ENCODE data around the gene SLC10A7.
A peak's percentile ranks its signal among the peaks of the same experiment; 100 is the strongest.

Gene SLC10A7

GRCh38 chr4:146342600-146343192 lies 179.0 kb downstream of the SLC10A7 start:
- peak; percentile 72 for DNase-seq (ENCODE audit: low read depth)
- TF ChIP-seq, protein P1, sequence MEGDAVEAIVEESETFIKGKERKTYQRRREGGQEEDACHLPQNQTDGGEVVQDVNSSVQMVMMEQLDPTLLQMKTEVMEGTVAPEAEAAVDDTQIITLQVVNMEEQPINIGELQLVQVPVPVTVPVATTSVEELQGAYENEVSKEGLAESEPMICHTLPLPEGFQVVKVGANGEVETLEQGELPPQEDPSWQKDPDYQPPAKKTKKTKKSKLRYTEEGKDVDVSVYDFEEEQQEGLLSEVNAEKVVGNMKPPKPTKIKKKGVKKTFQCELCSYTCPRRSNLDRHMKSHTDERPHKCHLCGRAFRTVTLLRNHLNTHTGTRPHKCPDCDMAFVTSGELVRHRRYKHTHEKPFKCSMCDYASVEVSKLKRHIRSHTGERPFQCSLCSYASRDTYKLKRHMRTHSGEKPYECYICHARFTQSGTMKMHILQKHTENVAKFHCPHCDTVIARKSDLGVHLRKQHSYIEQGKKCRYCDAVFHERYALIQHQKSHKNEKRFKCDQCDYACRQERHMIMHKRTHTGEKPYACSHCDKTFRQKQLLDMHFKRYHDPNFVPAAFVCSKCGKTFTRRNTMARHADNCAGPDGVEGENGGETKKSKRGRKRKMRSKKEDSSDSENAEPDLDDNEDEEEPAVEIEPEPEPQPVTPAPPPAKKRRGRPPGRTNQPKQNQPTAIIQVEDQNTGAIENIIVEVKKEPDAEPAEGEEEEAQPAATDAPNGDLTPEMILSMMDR (conservative IDR thresholded peaks at IDR 0.05; ENCODE audit: low read depth, low read length), result peak; percentile 57
- no peak overlapping the region for H3K4me3 ChIP-seq (ENCODE audit: low read depth, low read length)

DNA sequence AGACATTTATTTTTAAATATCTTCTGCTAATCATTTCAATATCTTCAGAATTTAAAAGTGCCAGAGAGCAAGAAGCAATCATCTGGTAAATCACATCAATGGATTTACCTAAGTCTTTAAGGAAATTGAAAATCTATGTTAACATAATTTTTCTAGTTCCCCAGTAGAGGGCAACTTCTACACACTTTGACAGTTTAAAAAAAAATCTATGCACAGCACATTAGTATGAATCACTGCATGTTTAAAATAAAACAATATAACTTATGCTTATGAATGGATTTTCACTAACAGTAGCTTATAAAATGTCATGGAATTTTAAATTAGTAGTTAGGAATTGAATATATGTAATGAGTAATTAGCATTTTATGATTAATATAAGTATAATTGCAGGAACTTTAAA lies 180.9 kb downstream of the SLC10A7 start:
- TF ChIP-seq, protein P1 (conservative IDR thresholded peaks at IDR 0.05; ENCODE audit: low read depth, low read length), result peak; percentile 52
- peak; percentile 53 for DNase-seq (ENCODE audit: low read depth)
- no peak overlapping the region for H3K4me3 ChIP-seq (ENCODE audit: low read depth, low read length)

- TF ChIP-seq, protein P1 (conservative IDR thresholded peaks at IDR 0.05; ENCODE audit: low read depth, low read length), result no peak
- no peak overlapping the region for H3K4me3 ChIP-seq (ENCODE audit: low read depth, low read length)
- peak; percentile 43 for DNase-seq (ENCODE audit: low read depth)
Observed at GRCh38 chr4:146338512-146338911, 183.2 kb downstream of the SLC10A7 start.

DNA sequence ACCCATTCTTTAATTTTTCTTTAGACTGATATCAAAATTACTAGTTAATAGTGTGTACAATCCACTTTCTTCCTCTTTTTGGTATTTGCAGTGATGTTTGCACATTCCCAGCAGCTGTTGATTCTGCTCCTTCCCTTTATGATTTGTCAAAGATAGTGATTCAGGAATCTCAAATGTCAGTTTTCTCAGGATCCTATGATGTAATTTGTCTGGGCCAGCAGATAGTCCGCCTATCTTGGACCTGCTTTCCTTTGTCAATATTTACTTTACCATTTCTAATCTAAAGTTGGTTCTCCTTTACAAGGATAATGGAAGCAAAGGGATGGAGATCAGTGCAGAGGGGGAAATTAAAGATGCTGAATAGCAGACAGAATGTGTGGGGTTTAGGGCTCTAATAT lies 185.3 kb downstream of the SLC10A7 start:
- no peak overlapping the region for H3K4me3 ChIP-seq (ENCODE audit: low read depth, low read length)
- TF ChIP-seq, protein P1 (conservative IDR thresholded peaks at IDR 0.05; ENCODE audit: low read depth, low read length), result no peak
- peak; percentile 14 for DNase-seq (ENCODE audit: low read depth)

DNA sequence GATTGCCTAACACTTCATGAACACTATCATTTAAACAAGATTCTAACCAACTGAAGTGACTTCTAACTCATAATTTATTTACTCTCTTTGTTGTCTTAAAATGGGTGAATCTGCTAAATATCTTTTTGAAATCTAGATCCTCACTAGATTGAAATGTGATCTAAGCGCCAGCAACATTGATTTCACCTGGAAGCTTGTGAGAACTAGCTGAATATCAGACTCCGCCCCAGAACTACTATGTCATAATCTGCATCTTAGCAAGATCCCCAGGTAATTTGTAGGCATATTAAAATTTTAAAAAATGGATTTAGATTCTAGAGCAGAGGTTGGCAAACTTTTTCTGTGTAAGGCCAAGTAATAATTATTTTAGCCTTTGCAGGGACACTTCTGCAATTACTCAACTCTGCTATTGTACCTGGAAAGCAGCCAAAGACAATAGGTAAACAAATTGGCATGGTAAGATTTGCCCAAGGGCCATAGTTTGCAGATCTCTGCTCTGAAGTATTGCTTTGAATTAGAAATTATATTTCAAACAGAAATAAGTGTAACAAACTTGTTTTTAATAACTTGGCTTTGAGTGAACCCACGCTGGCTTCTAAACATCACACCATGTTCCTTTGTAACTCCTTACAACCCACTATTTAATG lies 185.9 kb downstream of the SLC10A7 start:
- peak; percentile 19 for DNase-seq (ENCODE audit: low read depth)
- TF ChIP-seq, protein P1 (conservative IDR thresholded peaks at IDR 0.05; ENCODE audit: low read depth, low read length), result no peak
- H3K4me3 ChIP-seq (ENCODE audit: low read depth, low read length), result no peak overlapping the region

- DNase-seq (ENCODE audit: low read depth), result no peak
- no peak overlapping the region for H3K4me3 ChIP-seq (ENCODE audit: low read depth, low read length)
- TF ChIP-seq, protein P1 (conservative IDR thresholded peaks at IDR 0.05; ENCODE audit: low read depth, low read length), result no peak
Observed at GRCh38 chr4:146334862-146335449, 186.8 kb downstream of the SLC10A7 start.
